ENCODE results near the gene BCL7C. TPM values are rescaled to one million over a fixed set of nuclear protein-coding genes. Genes with fewer than 3 reads are reported as not detected.

The BCL7C gene
- 51.4 and 53.5 TPM in 2 replicates for total RNA-seq

DNA sequence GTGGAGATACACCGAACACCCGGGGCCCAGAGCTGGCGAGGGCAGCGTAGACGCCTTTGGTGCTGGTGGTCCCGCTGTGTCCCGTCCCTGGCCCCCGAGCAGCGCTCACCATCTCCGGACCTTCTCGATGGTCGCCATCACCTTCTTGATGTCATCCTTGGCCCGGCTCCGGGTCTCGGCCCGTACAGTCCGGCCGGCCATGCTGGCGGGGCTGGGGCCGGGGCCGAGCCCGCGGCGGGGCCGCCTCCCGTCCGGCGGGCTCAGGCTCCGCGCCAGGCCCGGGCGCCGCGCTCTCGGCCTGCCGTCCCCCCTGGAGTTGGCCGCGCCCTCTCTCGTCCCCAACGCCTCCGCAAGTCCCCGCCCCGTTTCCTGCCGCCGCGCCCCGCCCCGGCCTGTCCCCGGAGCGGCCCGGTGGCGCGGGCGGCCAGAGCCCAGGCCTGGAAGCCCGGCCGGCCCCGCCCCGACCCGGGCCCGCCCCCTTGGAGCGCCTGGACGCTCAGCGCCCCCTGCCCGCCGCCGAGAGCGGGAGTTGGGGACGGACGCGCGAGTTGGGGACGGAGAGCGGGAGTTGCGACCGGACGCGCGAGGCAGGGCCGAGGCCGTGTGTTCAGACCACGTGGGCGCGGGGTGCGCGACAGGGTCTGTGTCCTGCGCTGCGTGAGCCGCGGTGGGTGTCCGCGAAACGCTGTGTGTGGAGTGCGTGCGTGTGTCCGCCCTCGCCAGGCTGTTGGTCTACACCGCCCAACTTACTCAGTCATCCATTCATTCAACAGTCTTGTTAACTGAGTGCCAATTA, at the start of gene BCL7C:
Gene BCL7C, minus strand, starts transcription at position 334 of the 796 bp plus-strand sequence. Its CDS starts 133 bp downstream, at position 201.

DNA sequence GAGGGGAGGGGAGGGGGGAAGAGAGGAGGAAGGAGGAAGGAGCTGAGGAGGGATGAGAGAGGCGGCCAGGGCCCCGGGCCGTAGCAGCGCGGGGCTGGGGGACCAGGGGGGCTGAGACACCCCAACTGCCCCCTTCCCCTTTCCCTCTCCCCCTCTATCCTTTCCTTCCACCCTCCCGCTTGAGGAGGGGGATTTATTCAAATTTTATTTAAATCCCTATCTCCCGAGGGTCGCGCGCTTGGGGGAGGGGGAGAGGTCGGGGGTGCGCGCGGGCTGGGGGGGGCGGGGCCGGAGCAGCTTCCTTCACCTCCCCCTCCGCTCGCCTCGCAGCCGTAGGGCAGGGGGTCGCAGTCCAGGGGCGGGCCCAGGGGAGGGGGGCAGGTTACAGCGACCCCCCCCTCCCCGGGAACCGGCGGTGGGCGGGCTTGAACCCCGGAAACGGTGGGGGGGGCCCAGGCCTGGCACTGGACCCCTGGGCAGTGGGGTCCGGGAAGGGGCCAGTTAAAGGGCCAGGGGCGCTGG, 29.7 kb upstream of the BCL7C start, which contains the start of gene FBXL19:
Gene FBXL19, plus strand, starts transcription at position 19 of the 522 bp plus-strand sequence. CDS start 2,183 bp downstream, outside the sequence.

DNA sequence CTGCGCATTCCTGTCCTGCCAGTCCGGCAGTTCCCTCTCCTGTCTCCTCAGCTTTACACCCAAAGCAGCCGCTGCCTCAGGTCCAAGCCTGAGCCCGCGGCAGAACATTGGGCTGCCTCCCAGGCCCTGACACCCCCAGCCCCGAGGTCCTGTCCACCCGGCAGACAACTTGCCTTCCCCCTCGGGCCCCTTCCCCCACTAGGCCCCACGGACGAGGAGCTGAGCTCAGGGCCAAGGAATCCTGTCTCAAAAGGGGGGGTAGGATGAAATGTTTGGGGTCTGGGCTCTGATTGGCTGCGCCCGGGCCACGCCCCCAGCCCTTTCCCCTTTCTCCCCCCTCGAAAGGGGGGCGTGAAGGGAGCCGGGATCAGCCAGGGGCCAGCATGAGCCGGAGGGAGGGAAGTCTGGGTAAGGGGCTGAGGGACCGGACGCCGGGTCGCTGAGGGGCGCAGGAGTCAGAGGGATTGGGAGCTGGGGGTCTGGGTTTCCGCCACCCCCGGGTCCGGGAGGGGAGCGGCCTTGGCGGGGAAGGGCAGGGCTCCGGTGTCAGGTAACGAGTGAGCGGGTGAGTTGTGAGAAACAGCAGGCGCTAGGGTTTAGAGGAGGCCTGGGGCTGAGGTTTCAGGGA, 2.5 kb upstream of the BCL7C start, which contains the start of gene CTF1:
Gene CTF1, plus strand, starts transcription at position 354 of the 628 bp plus-strand sequence. Its CDS starts 30 bp downstream, at position 384.

Other genes starting within 250 kb of the BCL7C start
- 4.8 and 5.1 TPM in 2 replicates for gene PRR14, start 243.1 kb downstream of the BCL7C start, total RNA-seq
- gene FBRS, start 235.6 kb downstream of the BCL7C start, total RNA-seq = 16.8 and 27.6 TPM in 2 replicates
- 25.5 and 30.9 TPM in 2 replicates for gene SRCAP, start 194.9 kb downstream of the BCL7C start, total RNA-seq
- gene PHKG2, start 145.7 kb downstream of the BCL7C start, total RNA-seq = 25.4 and 31.5 TPM in 2 replicates
- gene CFAP119, start 132.0 kb downstream of the BCL7C start, total RNA-seq = 3.4 and 3.8 TPM in 2 replicates
- gene RNF40, start 131.8 kb downstream of the BCL7C start, total RNA-seq = 86.2 and 88.5 TPM in 2 replicates
- 7.3 and 7.9 TPM in 2 replicates for gene ZNF629, start 106.9 kb downstream of the BCL7C start, total RNA-seq
- gene CTF1, start 2.5 kb upstream of the BCL7C start, total RNA-seq = 2.2 and 3.0 TPM in 2 replicates
- gene FBXL19, start 29.5 kb upstream of the BCL7C start, total RNA-seq = 20.0 and 28.0 TPM in 2 replicates
- gene ORAI3, start 55.0 kb upstream of the BCL7C start, total RNA-seq = 24.9 and 35.2 TPM in 2 replicates
- 2.7 and 6.6 TPM in 2 replicates for gene SETD1A, start 63.7 kb upstream of the BCL7C start, total RNA-seq
- gene HSD3B7, start 91.1 kb upstream of the BCL7C start, total RNA-seq = 28.0 and 35.6 TPM in 2 replicates
- 2.1 and 2.5 TPM in 2 replicates for gene STX1B, start 116.6 kb upstream of the BCL7C start, total RNA-seq
- gene STX4, start 139.5 kb upstream of the BCL7C start, total RNA-seq = 26.0 and 31.5 TPM in 2 replicates
- 10.6 and 14.1 TPM in 2 replicates for gene ZNF668, start 180.2 kb upstream of the BCL7C start, total RNA-seq
- gene ZNF646, start 180.3 kb upstream of the BCL7C start, total RNA-seq = 13.9 and 15.1 TPM in 2 replicates
- gene PRSS53, start 194.9 kb upstream of the BCL7C start, total RNA-seq = 2.7 and 3.2 TPM in 2 replicates
- gene VKORC1, start 200.7 kb upstream of the BCL7C start, total RNA-seq = 98.5 and 142 TPM in 2 replicates
- 16.9 and 18.6 TPM in 2 replicates for gene BCKDK, start 214.3 kb upstream of the BCL7C start, total RNA-seq
- 33.6 and 37.0 TPM in 2 replicates for gene KAT8, start 223.6 kb upstream of the BCL7C start, total RNA-seq
- not detected in 2 replicates for gene PRSS8, start 241.7 kb upstream of the BCL7C start, total RNA-seq

Data from uterine smooth muscle cell (primary cell).